Activated T-helper 1 cell treated with anti-CD3 and anti-CD28 coated beads, Interleukin-12 subunit alpha, Interleukin-12 subunit beta, Interleukin-2, Interleukin-4 antibody, amounts not matched to agents 30 ng/mL and 10 ng/mL and 1 ng/mL, durations not matched to agents 14 hours and 24 hours and 36 hours (primary cell): ENCODE data around the gene ANKRD30A. TPM values are rescaled to one million over a fixed set of nuclear protein-coding genes. Genes with fewer than 3 reads are reported as not detected.
"Not testable (repeated sequence)": the region's sequence is repeated elsewhere in the genome, so short reads cannot be mapped to it uniquely, and the experiment has no call there.

Experiments
- DNase-seq: peaks from one replicate; pipeline ENCODE4 v3.0.0; 2021; ENCODE audit warnings: low spot score
- H3K27ac Mint-ChIP-seq: one replicate; pipeline ENCODE4 v1.8.0; 2021; ENCODE audit warnings: mild to moderate bottlenecking, mixed read lengths
- H3K27me3 Mint-ChIP-seq: one replicate; pipeline ENCODE4 v1.8.0; 2022; ENCODE audit warnings: mild to moderate bottlenecking, moderate library complexity, mixed read lengths; ENCODE audit not compliant: insufficient read depth
- H3K36me3 Mint-ChIP-seq: one replicate; pipeline ENCODE4 v1.8.0; 2021; ENCODE audit warnings: low read depth, mixed read lengths
- H3K4me1 Mint-ChIP-seq: one replicate; pipeline ENCODE4 v1.8.0; 2021; ENCODE audit warnings: low read depth, mixed read lengths
- H3K4me3 Mint-ChIP-seq: one replicate; pipeline ENCODE4 v1.8.0; 2021; ENCODE audit warnings: mild to moderate bottlenecking, moderate library complexity, mixed read lengths
- H3K9me3 Mint-ChIP-seq: one replicate; pipeline ENCODE4 v1.8.0; 2021; ENCODE audit warnings: mixed read lengths
- intact Hi-C: fragments of 100-400 bp; cut with micrococcal nuclease; formaldehyde crosslinking; loops from one replicate; pipeline ENCODE4 v1.15.1; 2024
- total RNA-seq: library from RNA; stranded (reverse); gene quantifications from 2 replicates; pipeline ENCODE4 v1.2.3, GENCODE V29; 2022

The ANKRD30A gene
- total RNA-seq, 1 donor from 2014 or later: not detected

GRCh38 chr10:37220866-37221265 lies 95.5 kb downstream of the ANKRD30A start:
- Mint-ChIP-seq H3K9me3 (peaks cover 7% of the 10 kb centered on the region), H3K36me3 (no peaks in the 10 kb centered on the region), H3K27ac (no peak overlapping the region), H3K4me1 (no peaks in the 10 kb centered on the region), H3K27me3 (no peaks in the 10 kb centered on the region), H3K4me3 (no peak overlapping the region)
- no peak for DNase-seq
- intact Hi-C loops: no loop called here

GRCh38 chr10:37222046-37222445 lies 96.6 kb downstream of the ANKRD30A start:
- H3K4me3 Mint-ChIP-seq: no peak overlapping the region
- H3K36me3 Mint-ChIP-seq: no peaks in the 10 kb centered on the region
- DNase-seq: no peak
- H3K4me1 Mint-ChIP-seq: no peaks in the 10 kb centered on the region
- H3K27me3 Mint-ChIP-seq: no peaks in the 10 kb centered on the region
- no peak overlapping the region for H3K27ac Mint-ChIP-seq
- intact Hi-C loops: no loop called here
- H3K9me3 Mint-ChIP-seq: peaks cover 7% of the 10 kb centered on the region

GRCh38 chr10:37225163-37225562 lies 99.8 kb downstream of the ANKRD30A start:
- H3K27me3 Mint-ChIP-seq: no peaks in the 10 kb centered on the region
- no peaks in the 10 kb centered on the region for H3K36me3 Mint-ChIP-seq
- H3K4me1 Mint-ChIP-seq: no peaks in the 10 kb centered on the region
- no peak for DNase-seq
- intact Hi-C loops: no loop called here
- no peak overlapping the region for H3K4me3 Mint-ChIP-seq
- no peak overlapping the region for H3K27ac Mint-ChIP-seq
- peaks cover 4% of the 10 kb centered on the region for H3K9me3 Mint-ChIP-seq

DNA sequence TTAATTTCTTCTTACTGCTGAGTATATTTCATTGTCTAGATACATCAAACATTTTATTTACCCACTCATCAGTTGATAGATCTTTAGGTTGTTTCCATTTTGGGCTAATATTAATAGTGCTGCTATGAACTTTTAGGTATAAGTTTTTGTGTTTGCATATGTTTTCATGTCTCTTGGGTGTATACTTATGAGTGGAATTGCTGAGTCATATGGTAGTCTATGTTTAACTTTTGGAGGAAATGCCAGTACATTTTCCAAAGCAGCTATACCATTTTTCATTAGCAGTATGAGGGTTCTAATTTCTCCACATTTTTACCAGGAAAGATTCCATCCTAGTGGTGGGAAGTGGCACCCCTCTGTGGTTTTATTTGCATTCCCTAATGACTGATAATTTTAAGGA lies 101.1 kb downstream of the ANKRD30A start:
- Mint-ChIP-seq H3K27ac (no peak overlapping the region), H3K27me3 (no peaks in the 10 kb centered on the region), H3K9me3 (peaks cover 4% of the 10 kb centered on the region), H3K36me3 (no peaks in the 10 kb centered on the region), H3K4me1 (no peaks in the 10 kb centered on the region), H3K4me3 (no peak overlapping the region)
- intact Hi-C loops: no loop called here
- DNase-seq: no peak

DNA sequence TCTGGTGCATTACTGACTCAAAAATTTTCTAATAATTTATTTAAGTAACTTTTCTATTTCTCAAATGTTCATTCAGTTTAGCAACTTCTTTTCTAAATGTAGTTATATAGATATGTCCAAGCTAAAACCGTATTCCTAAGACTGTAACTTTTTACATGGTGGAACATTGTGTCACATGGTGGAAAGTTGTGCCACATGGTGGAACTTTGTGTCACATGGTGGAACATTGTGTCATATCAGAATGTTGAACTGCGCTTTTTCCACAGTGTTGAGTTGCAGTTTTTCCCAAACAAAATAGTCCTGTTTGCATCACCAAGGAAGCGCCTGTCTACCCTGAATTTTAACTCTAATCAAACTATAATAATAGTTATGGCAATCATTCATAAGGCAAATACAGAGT lies 109.3 kb downstream of the ANKRD30A start:
- no peak overlapping the region for H3K4me3 Mint-ChIP-seq
- H3K9me3 Mint-ChIP-seq: peaks cover 4% of the 10 kb centered on the region
- H3K27ac Mint-ChIP-seq: no peak overlapping the region
- intact Hi-C loops: no loop called here
- DNase-seq: no peak
- no peaks in the 10 kb centered on the region for H3K4me1 Mint-ChIP-seq
- no peaks in the 10 kb centered on the region for H3K36me3 Mint-ChIP-seq
- no peaks in the 10 kb centered on the region for H3K27me3 Mint-ChIP-seq

- H3K27ac Mint-ChIP-seq: no peak overlapping the region
- intact Hi-C loops: no loop called here
- no peak overlapping the region for H3K4me3 Mint-ChIP-seq
- no peaks in the 10 kb centered on the region for H3K4me1 Mint-ChIP-seq
- DNase-seq: no peak
- no peaks in the 10 kb centered on the region for H3K27me3 Mint-ChIP-seq
- peaks cover 8% of the 10 kb centered on the region for H3K9me3 Mint-ChIP-seq
- H3K36me3 Mint-ChIP-seq: no peaks in the 10 kb centered on the region
These were observed 110.7 kb downstream of the ANKRD30A start for GRCh38 chr10:37236093-37236492.

- H3K27me3 Mint-ChIP-seq: no peaks in the 10 kb centered on the region
- no peak for DNase-seq
- no peak overlapping the region for H3K27ac Mint-ChIP-seq
- no peak overlapping the region for H3K4me3 Mint-ChIP-seq
- no peaks in the 10 kb centered on the region for H3K36me3 Mint-ChIP-seq
- intact Hi-C loops: no loop called here
- no peaks in the 10 kb centered on the region for H3K4me1 Mint-ChIP-seq
- H3K9me3 Mint-ChIP-seq: peaks cover 8% of the 10 kb centered on the region
These were observed 114.8 kb downstream of the ANKRD30A start for GRCh38 chr10:37240223-37240622.

- H3K4me3 Mint-ChIP-seq: no peak overlapping the region
- H3K27ac Mint-ChIP-seq: no peak overlapping the region
- H3K36me3 Mint-ChIP-seq: no peaks in the 10 kb centered on the region
- DNase-seq: no peak
- no peaks in the 10 kb centered on the region for H3K27me3 Mint-ChIP-seq
- H3K4me1 Mint-ChIP-seq: no peaks in the 10 kb centered on the region
- intact Hi-C loops: no loop called here
- H3K9me3 Mint-ChIP-seq: peaks cover 18% of the 10 kb centered on the region
These were observed 121.2 kb downstream of the ANKRD30A start for GRCh38 chr10:37246637-37247036.

GRCh38 chr10:37255837-37256236 lies 130.4 kb downstream of the ANKRD30A start:
- H3K4me3 Mint-ChIP-seq, H3K27me3 Mint-ChIP-seq, H3K36me3 Mint-ChIP-seq, DNase-seq, H3K4me1 Mint-ChIP-seq, intact Hi-C loops, H3K27ac Mint-ChIP-seq: not testable (repeated sequence)
- peaks cover 13% of the 10 kb centered on the region for H3K9me3 Mint-ChIP-seq

GRCh38 chr10:37263304-37263703 lies 137.9 kb downstream of the ANKRD30A start:
- no peaks in the 10 kb centered on the region for H3K36me3 Mint-ChIP-seq
- H3K4me3 Mint-ChIP-seq: no peak overlapping the region
- peaks cover 2% of the 10 kb centered on the region for H3K27me3 Mint-ChIP-seq
- intact Hi-C loops: no loop called here
- no peak overlapping the region for H3K27ac Mint-ChIP-seq
- H3K4me1 Mint-ChIP-seq: no peaks in the 10 kb centered on the region
- no peak for DNase-seq
- peaks cover 11% of the 10 kb centered on the region for H3K9me3 Mint-ChIP-seq

- no peaks in the 10 kb centered on the region for H3K36me3 Mint-ChIP-seq
- peaks cover 19% of the 10 kb centered on the region for H3K9me3 Mint-ChIP-seq
- H3K4me3 Mint-ChIP-seq: no peak overlapping the region
- no peaks in the 10 kb centered on the region for H3K27me3 Mint-ChIP-seq
- DNase-seq: no peak
- no peak overlapping the region for H3K27ac Mint-ChIP-seq
- intact Hi-C loops: no loop called here
- H3K4me1 Mint-ChIP-seq: no peaks in the 10 kb centered on the region
These were observed 142.9 kb downstream of the ANKRD30A start for GRCh38 chr10:37268266-37268665.

- Mint-ChIP-seq H3K27ac (no peak overlapping the region), H3K4me3 (no peak overlapping the region), H3K36me3 (no peaks in the 10 kb centered on the region), H3K9me3 (peaks cover 25% of the 10 kb centered on the region), H3K4me1 (no peaks in the 10 kb centered on the region), H3K27me3 (no peaks in the 10 kb centered on the region)
- DNase-seq: no peak
- intact Hi-C loops: no loop called here
These were observed 144.3 kb downstream of the ANKRD30A start for GRCh38 chr10:37269554-37270256.

GRCh38 chr10:37275216-37275777 lies 149.9 kb downstream of the ANKRD30A start:
- Mint-ChIP-seq H3K4me3 (no peak overlapping the region), H3K36me3 (no peaks in the 10 kb centered on the region), H3K9me3 (peaks cover 41% of the 10 kb centered on the region), H3K27ac (no peak overlapping the region), H3K4me1 (no peaks in the 10 kb centered on the region), H3K27me3 (no peaks in the 10 kb centered on the region)
- intact Hi-C loops: no loop called here
- no peak for DNase-seq

- intact Hi-C loops: no loop called here
- DNase-seq: no peak
- H3K27me3 Mint-ChIP-seq: no peaks in the 10 kb centered on the region
- H3K4me3 Mint-ChIP-seq: no peak overlapping the region
- no peak overlapping the region for H3K27ac Mint-ChIP-seq
- H3K36me3 Mint-ChIP-seq: no peaks in the 10 kb centered on the region
- H3K4me1 Mint-ChIP-seq: no peaks in the 10 kb centered on the region
- peaks cover 28% of the 10 kb centered on the region for H3K9me3 Mint-ChIP-seq
These were observed 159.7 kb downstream of the ANKRD30A start for GRCh38 chr10:37285063-37285462.
